ENCODE measurements around the gene KIF17. TPM values are rescaled to one million over a fixed set of nuclear protein-coding genes. Genes with fewer than 3 reads are reported as not detected.
"Not testable (repeated sequence)": the region's sequence is repeated elsewhere in the genome, so short reads cannot be mapped to it uniquely, and the experiment has no call there.

The KIF17 gene
- total RNA-seq, 1 donor from 2014 or later: not detected

DNA sequence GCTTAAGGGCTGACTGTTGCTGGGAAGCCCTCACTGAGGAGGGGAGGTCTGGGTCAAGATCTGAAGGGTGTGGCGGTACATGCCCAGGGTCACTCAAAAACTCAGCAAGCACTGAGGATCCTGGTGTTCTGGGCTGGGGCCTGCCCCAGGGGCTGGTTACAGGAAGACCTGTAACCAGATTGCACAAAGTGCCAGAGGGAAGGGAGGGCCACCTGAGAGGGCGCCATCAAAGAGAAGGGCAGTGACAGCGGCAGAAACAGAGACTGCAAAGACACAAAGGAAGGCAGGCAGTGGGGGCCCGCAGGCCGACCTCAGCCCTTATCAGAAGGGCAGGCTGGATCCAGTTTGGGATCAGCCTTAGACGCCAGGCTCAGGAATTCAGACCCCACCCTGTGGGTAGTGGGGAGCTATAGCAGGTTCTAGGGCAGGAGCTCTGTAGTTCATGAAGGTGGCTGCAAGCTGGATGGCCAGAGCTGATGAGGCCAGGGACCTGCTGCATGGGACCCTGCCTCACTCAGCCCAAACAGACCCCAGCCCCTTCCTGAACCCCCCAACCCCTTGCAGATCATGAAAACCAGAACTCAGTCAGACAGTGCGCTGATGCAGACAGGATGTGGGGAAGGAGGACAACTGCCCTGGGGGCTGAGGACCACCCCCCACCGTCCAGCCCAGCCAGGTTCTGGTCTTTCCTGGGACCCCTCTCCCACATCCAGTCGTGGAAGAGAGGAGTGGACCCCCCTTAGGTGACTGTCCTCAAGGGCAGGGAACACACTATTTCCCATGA is 10.8 kb upstream of the KIF17 start:
- intact Hi-C loops (cut with micrococcal nuclease): no loop called here

DNA sequence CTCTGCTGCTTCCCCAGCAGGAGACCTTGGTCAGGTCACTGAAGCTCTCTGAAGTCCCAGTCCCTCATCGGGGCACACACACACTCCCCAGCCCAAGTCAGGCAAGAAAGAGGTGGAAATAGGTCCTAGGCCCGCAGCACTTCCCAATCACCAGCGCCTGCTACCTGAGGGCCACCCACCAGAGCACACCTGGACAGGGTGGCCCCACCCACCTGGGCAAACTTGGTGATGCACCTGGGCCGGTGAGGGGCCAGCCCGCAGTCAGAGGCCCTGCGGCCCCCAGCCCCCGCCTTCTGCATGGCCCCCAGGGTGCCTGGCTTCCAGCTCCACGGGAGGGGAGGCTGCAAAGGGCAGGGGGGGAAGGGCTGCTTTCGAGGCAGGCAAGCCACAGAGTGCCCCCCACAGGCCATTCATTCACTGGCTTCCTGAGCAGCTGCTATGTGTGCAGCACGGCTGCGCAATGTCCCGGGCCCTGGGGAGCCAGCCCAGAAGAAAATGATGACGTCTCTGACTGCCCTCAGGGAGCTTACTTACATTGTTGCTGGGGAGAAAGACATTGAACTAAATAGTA is 10.0 kb upstream of the KIF17 start:
- intact Hi-C loops (cut with micrococcal nuclease): no loop called here

DNA sequence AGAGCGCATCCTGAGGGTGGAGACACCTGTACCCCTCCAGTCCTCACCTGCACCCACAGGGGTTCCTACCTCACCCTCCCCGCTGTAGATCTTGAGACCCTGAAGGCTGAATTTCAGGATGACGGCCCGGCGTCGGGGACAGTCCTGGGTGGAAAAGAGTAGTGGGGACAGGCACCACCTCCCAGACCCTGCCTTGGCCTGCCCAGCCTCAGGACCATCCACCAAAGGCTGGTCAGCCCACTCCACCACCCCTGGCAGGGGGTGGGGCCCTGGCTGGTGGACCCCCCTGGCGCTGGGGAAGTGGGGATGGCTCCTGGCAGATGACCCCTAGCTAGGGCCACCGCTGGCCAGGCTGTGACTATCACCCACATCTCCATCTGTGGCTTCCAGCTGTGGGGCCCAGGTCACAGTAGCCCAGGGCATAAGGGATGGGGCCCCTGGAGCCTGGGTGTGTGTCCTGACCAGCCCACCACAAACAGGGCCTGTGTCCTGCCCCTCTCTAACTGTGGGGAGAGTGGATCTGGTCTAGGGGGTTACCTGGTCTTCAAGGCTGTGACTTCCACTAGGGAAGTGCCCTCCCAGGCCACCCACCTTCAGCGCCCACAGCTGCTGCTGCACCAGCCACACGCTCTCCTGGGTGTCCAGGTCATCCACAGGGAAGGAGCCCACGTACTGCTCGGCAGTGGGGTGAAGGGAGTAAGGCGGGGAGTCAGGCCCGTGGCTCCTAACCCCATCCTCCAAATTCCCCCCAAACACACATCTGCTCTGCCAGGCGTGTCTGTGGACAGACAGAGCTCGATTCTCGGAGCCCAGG is 9.3 kb upstream of the KIF17 start:
- intact Hi-C loops (cut with micrococcal nuclease): no loop called here

DNA sequence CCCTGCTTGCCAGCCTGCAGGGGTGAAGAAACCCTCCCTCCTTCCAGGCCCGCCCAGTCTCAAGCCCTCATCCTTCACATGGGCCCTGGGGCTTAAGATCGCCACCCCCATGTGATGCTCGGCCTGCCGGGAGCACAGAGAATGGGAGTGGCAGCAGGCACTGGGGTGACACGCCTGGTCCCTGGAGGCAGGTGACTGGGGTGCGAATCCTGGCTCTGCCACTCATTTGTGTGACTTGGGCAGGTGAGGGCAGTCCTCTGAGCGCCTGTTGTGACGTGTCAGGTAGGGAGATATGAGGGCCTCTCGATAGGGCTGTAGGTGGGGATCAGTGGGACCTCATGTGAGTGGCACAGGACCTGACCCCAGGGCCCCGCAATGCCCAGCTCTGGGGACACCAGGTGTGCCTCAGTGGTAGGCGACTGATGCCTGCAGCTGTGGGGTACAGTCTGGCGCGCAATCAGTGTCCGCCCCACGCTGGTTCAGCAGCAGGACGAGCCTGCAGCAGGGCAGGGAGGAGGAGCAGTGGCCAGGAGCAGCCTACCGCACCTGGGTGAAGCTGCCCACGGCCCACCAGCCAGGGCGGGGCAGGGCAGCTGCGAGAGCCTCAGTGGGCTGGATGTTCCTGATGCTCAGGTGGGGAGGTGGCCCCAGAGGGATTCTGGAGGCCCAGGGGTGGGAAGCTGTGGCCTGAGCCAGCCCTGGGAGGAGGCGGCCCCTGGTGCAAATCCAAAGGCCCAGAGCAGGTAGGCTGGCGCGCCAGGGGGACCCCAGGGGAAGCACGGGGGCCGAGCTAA is 8.5 kb upstream of the KIF17 start:
- intact Hi-C loops (cut with micrococcal nuclease): no loop called here

DNA sequence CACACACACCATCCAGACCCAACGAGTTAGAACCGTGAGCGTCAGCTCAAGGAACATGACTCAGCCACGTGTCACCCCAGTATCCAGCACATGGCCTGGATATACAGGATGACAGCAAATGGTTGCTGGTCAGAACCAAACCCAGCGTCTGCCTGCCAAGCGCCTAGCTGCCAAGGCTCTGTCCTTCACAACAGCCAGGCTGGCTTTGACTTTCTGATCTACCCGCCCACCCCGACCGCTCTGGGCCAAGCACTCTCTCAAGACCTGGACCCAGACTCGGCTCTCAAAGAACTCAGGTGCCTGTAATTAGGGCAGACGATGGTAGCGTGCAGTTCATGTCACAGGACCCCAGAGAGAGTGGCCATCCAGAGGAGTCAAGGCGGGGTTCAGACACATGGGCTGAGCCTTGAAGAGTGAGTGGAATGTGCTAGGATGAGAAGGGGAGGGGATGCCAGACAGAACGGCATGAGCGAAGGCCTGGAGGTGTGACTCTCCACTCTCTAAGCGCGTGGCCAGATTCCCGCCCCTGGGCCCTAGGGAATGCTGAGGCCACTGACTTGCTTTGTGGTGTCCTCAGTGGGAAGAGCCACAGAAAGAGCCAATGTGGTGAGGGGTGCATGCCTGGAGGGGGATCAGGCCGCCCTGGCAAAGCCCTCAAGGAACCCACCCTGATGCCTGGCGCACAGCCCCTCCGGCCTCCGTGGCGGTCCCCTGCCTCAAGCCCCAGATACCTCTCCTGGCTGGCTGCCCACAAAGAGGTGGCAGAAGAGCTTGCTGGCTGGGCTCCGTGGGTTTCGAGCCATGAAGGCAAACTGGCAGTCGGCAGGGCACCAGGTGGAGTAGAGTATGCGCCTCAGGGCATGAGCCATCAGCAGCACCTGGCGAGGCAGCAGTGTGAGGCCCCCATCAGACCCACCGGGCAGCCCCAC is 7.6 kb upstream of the KIF17 start:
- intact Hi-C loops (cut with micrococcal nuclease): no loop called here

DNA sequence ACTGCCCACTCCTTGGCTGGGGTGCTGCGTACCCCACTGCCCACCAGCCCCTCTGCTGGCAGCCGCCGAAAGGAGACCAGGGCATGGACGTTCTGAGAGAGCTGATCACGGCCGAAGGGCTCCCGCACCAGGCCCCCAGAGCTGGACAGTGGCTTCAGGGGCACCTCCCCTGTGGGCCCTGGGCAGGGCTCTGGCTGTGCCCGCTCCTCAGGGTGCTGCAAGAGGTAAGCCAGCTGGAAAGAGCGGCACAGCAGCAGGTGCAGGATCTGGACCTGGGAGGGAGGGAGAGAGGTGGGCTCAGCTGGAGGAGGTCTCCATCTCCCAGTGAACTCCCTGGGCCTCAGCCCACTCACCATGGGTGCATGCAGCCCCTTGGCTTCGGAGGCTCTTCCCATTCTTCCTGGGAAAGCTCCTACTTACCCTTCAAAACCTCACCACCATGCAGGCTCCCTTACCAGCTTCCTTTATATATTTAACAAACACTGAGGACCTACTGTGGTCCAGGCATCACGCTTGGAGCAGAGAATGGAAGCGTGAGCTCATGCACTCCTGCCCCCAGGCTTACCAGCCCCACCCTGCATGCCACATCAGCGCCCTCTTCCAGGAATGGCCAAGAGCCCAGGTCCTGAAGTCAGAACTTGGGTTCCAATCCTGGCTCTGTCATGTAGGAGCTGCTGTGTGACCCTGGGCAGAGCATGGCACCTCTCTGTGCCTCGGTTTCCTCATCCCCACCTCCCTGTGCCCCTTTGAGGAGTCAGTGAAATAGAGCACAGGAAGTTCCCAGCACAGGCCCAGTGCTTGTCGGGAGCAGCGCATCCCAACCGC is 6.8 kb upstream of the KIF17 start:
- intact Hi-C loops (cut with micrococcal nuclease): no loop called here

DNA sequence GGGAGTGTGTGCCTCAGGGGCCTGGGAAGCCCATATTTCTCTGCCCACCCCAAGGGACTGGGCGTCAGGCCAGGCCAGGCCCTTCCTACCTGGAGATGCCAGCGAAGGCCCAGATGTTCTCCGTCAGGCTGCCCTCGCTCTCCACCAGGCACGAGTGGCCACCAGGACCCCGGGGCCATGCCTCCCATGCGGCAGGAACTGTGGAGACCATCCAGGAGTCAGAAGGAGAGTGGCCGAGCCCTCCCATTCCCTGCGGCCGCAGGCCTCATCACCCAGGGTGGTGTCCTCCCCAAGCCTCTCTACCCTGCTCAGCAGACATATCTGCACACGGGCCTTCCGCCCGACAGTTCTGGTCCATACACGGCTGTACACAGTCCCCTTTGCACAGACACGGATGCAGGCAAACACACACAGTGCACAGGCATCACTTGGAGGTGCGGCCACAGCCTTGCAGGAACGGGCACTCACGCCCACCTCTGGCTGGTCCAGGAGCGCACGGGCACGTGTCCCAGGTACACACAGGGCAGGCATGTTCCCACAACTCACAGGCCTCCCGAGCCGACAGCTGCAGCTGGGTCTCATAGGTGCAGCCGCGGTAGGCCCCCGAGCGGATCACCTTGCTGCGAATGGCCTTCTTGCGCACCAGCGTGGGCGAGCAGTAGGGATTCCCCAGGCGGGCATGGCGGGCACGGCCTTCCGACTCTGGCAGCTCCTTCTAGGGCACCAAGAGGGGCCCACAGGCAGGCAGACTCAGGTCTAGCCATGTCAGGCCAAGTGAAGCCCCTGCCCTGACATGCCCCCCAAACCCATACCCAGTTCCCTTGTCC is 5.9 kb upstream of the KIF17 start:
- intact Hi-C loops (cut with micrococcal nuclease): no loop called here

DNA sequence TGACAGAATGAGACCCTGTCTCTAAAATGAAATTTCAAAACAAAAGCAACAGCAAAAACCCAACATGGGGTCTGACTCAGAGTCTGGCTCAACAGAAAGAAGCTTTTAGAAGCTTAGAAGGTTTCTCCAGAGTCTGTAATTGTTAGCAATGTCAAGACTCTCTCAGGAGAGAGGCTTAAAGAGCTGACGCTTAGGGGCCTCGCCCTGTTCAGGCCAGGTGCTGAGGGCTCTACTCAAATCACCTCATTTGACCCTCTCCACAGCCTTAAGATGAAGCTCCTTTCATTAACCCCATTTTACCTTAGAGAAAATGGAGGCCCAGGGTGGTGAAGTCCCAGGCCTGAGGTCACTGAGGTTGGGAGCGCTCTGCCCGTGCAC is 5.3 kb upstream of the KIF17 start:
- intact Hi-C loops (cut with micrococcal nuclease): no loop called here

DNA sequence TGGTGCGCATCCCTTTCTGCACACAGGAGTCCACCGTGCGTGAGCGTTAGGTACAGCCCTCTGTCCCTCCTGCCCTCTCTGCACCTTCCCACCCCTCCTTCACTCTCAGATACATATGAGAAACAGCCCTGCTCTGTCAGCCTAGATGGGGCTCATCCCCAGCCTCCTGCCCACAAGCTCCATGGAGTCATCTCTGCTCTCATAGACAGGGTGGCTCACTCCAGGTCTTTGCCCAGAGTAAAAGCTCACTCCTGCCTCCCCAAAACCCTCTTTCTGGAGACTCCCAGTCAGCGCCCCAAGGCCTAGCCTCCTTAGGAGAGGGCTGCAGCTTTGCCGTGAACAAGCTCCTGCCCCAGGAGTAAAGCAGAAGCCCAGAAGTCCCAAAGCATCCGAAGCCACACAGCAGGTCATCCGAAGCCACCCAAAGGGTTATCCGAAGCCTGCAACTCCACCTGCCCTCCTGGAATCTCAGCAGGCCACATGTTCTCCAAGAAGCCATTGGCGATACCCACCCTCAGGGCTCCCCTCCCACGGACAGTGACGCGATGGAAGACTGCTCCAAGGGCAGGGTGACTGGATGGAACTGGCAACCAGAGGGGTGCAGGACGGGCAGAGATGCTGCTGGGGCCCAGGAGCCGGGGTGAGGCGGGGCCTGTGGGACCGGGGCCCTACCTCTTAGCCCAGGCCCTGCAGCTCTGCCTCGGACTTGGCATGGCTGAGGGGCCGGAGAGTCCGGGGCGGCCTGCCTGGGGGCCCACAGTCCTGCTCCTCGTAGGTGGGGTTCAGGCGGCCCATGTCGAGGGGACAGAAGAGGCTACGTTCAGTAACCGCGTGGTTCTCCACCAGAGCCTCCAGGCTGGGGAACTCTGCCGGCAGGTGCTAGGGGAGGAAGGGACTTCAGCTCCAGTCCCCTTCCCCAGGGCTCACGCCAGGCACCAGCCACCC is 3.6 kb upstream of the KIF17 start:
- intact Hi-C loops (cut with micrococcal nuclease): no loop called here

DNA sequence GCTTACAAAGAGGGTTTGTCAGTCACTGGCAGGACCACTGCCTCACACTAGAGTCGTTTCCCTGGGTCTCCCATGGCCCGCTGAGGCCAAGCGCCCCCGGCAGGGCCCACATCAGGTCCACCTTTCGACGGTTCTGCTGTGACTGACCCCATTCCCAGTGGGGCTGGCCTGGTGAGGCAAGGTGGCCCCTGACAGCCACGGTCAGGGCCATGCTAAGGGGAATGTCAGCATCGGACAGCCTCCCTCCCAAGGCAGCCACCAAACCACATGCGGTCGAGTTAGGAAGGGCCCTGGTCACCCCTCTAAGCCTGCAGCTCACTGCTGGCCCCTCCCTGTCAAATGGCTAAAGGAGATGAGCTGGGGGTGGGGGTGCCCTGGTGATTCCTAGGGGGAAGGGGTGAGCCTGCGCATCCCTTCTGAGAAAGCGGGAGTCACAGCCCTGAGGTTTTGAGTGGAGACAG is 2.9 kb upstream of the KIF17 start:
- intact Hi-C loops (cut with micrococcal nuclease): no loop called here

DNA sequence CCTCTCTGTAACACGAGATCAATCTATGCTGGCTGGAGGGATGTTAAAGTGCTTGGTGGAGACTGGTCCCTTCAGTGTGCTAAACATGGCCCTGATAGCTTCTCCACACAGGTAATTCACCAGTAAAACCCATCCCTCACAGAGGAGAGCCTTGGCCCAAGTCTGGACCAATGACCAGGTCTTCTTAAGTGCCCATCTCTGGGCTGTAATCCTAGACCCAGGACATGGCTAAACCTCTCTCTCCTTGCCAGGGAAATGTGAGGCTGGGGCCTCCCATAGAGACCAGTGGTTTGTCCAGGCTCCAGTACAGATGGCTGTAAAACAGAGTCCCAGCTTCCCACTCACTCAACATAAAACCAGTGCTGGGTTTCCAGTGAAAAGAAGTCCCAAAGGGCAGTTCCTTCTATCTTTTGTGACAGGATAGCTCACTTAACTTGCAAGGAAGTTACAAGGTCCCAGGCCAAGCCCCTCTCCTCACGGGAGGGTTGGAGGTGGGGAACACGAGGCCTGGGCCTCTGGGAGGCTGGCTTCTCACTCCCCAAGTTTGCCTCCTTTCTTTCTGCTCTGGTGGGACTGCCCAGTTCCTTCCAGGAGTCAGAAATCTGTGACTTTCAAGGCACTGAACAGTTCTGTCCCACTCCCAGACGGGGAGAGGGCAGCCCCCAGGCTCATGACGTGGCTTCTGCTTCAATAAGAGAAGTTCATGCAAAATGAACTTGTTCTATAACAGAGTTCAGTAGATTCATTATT is 2.2 kb upstream of the KIF17 start:
- intact Hi-C loops (cut with micrococcal nuclease): no loop called here

DNA sequence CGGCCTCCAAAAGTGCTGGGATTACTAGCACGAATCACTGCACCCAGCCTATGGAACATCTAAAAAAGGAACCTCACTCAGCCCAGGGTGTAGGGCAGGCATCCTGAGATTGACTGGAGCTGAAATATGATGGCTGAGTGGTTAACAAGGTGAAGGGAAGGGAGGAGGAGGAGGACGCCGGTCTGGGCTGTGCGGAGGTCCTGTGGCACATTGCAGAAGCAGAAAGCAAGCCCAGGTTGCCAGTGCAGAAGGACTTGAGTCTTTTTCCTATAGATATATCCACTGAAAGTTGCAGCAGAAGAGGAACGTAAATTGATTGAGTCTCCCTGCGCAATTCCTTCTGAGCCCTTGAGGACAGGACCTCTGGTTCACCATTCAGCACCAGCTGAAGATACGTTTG is 1.5 kb upstream of the KIF17 start:
- intact Hi-C loops (cut with micrococcal nuclease): no loop called here

DNA sequence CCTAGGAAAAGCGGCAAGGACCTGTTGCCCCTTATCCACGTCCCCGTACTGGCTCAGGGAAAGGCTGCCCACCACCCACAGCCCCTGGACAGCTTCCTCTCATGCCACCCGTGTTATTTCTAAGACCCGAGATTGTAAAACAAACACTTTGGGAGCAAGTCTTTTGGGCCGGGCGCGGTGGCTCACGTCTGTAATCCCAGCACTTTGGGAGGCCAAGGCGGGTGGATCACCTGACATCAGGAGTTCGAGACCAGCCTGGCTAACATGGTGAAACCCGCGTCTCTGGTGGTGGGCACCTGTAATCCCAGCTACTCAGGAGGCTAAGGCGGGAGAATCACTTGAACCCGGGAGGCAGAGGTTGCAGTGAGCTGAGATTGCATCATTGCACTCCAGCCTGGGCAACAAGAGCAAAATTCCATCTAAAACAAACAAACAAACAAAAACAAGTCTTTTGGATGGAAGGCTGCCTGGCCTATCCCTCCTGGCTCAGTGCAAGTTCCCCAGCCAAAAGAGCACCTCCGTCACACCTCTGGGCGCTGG is 606 bp upstream of the KIF17 start:
- intact Hi-C loops (cut with micrococcal nuclease): not testable (repeated sequence)

DNA sequence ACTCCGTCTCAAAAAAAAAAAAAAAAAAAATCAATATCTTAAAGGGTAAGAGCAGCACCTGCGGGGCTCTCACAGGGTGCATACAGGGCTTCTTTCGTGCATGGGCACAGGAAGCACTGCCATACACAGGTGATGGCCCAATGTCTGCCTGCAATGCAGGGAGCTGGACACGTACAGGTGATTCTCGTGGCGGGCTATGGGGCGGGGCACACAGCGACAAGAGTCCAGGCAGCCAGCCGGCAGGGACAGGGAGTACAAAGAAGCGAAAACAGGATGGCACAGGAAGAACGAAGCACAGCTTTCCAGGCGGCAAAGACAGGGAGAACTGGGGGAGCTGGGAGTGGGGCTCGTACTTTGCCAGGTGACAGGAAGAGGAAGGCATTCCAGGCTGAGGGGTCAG is 1.6 kb downstream of the KIF17 start:
- intact Hi-C loops (cut with micrococcal nuclease): no loop called here

DNA sequence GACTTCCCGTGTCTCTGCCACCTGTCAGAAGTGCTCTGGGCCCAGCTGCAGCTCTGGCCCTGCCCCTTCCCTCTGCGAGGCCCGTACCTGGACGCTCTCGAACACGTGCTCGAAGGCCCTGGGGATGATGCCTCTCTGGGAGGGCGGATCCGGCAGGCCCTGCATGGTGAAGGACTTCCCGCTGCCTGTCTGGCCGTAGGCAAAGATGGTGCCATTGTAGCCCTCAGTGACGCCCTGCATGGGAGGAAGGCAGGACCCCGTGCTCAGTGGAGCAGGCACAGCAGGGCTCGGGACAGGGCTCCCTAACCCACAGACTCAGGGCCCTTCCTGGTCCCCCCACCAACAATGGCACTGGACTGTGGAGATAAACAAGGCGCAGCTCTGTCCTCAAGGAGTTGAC is 2.4 kb downstream of the KIF17 start:
- intact Hi-C loops (cut with micrococcal nuclease): no loop called here

DNA sequence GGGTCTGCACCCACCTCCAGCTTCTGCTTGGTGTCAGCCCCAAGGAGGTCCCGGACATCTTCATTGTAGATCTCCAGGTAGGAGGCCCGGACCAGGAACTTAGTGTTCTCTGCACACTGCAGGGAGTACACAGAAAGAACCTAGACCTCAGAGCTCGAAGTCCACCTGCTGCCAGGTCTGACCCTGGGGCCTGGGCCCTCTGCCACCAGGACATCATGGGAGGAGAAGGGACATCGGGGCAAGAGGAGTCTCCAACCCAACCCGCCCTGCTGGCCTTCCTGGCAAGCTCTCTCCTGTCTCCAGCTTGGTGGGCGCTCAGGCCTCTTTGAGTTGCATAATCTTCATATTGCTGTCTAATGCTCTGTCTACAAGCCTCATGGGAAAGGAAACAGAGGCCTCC is 4.4 kb downstream of the KIF17 start:
- intact Hi-C loops (cut with micrococcal nuclease): no loop called here

DNA sequence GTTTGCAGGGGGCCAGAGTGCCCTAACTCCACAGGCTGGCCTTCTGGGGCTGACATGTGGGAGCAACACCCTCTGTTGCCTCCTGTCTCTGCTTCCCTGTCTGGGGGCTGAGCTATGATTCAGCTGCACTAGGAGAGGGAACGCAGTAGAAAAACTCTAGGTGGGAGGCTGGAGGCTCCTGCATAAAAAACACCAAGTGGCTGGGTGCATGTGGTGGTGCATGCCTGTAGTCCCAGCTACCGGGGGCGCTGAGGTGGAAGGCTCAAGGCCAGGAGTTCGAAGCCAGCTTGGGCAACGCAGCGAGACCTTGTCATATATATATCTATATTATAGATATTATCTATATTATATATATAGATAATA is 5.6 kb downstream of the KIF17 start:
- intact Hi-C loops (cut with micrococcal nuclease): no loop called here

Data from T-helper 1 cell treated with Interleukin-12 subunit alpha and Interleukin-12 subunit beta and Interleukin-4 antibody, amounts not matched to agents 30 ng/mL and 1 ng/mL, for 36 hours (primary cell).